Colonic mucosa (tissue), 4 donors: ENCODE results near the gene ITGA1. TPM values are rescaled to one million over a fixed set of nuclear protein-coding genes. Genes with fewer than 3 reads are reported as not detected.
A peak's percentile ranks its signal among the peaks of the same experiment; 100 is the strongest.

Source experiments
- DNase-seq: peaks from one replicate; pipeline ENCODE4 v3.0.0-alpha.2; 2020
- H3K27ac ChIP-seq: fragments of 200-600 bp; one replicate; pipeline ENCODE4 v1.8.0; 2021
- H3K27me3 ChIP-seq: fragments of 200-600 bp; one replicate; pipeline ENCODE4 v1.8.0; 2021
- H3K36me3 ChIP-seq: fragments of 200-600 bp; one replicate; pipeline ENCODE4 v1.8.0; 2021
- H3K4me1 ChIP-seq: fragments of 200-600 bp; one replicate; pipeline ENCODE4 v1.8.0; 2021; ENCODE audit warnings: mild to moderate bottlenecking
- H3K4me3 ChIP-seq: fragments of 200-600 bp; one replicate; pipeline ENCODE4 v1.8.0; 2021
- H3K9ac ChIP-seq, 2 donors: one replicate each; pipeline ENCODE4 v1.7.0; 2013; ENCODE audit warnings: control low read depth in 2 of 2, low read depth in 2 of 2, low read length in 2 of 2
- H3K9me3 ChIP-seq: fragments of 200-600 bp; one replicate; pipeline ENCODE4 v1.8.0; 2021
- intact Hi-C: fragments of 100-400 bp; cut with DNase I; formaldehyde crosslinking; loops from one replicate; pipeline ENCODE4 v1.14.1; 2022
- total RNA-seq, 2 donors: library from RNA; stranded (reverse); fragmentation: NEBNext Ultra II Directional in 1 of 2; extraction: Animal tissue kit (Norgen Biotek cat#: 25700) in 1 of 2; gene quantifications; one replicate each; pipeline ENCODE4 v1.2.1, GENCODE V29; 2021
- TF ChIP-seq, protein P1 (sequence below): fragments of 200-600 bp; IDR thresholded peaks from one replicate; pipeline ENCODE4 v1.8.0; 2022; ENCODE audit warnings: antibody characterized with exemption, mild to moderate bottlenecking
- donor health status: healthy.
- donor health status: DM: no; HTN: no; CAD: no.
- donor health status: DM: no; HTN: no; CAD: no.

The ITGA1 gene
- total RNA-seq, 2 donors from 2014 or later, result 19.2 to 52.5 TPM

DNA sequence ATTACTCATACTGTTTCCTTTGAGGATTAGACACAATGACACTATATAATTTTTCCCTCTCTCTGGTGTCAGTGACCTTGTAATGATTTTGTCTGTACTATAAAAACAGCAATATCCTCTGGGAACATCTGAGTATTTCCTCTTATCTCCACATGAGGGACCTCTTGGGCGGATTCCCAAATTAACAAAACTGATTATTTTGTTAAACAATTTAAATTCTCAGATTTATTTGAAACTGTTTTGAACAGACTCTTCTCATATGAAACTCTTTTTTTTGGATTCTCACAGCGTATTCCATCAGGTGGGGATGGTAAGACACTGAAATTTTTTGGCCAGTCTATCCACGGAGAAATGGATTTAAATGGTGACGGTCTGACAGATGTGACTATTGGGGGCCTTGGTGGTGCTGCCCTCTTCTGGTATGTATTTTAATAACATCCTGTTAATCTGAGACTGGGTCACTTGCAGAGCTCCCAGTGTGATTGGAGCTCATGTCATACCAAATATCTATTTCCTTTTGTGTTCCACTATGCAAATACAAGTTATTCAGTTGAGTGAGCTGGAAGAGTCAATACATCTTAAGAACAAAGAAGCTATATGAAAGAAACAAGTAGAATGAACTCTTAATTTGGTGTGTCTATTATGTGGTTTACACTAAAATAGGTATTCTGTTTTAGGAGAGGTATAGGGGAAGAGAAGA lies 127.6 kb downstream of the ITGA1 start:
- intact Hi-C loops, result loop anchor here (2.0 to 5.0 kb wide), 2 partner anchors 129 to 223 kb away; partner anchors contain the start of genes ITGA1 and PELO
- H3K9ac ChIP-seq, result no peak overlapping the region
- no peak overlapping the region for H3K4me3 ChIP-seq
- no peaks in the 10 kb centered on the region for H3K9me3 ChIP-seq
- DNase-seq, result peak; percentile 57
- H3K36me3 ChIP-seq, result no peaks in the 10 kb centered on the region
- H3K27ac ChIP-seq, result no peak overlapping the region
- H3K4me1 ChIP-seq, result no peaks in the 10 kb centered on the region
- TF ChIP-seq, protein P1, sequence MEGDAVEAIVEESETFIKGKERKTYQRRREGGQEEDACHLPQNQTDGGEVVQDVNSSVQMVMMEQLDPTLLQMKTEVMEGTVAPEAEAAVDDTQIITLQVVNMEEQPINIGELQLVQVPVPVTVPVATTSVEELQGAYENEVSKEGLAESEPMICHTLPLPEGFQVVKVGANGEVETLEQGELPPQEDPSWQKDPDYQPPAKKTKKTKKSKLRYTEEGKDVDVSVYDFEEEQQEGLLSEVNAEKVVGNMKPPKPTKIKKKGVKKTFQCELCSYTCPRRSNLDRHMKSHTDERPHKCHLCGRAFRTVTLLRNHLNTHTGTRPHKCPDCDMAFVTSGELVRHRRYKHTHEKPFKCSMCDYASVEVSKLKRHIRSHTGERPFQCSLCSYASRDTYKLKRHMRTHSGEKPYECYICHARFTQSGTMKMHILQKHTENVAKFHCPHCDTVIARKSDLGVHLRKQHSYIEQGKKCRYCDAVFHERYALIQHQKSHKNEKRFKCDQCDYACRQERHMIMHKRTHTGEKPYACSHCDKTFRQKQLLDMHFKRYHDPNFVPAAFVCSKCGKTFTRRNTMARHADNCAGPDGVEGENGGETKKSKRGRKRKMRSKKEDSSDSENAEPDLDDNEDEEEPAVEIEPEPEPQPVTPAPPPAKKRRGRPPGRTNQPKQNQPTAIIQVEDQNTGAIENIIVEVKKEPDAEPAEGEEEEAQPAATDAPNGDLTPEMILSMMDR, result peak; percentile 77
- no peaks in the 10 kb centered on the region for H3K27me3 ChIP-seq

DNA sequence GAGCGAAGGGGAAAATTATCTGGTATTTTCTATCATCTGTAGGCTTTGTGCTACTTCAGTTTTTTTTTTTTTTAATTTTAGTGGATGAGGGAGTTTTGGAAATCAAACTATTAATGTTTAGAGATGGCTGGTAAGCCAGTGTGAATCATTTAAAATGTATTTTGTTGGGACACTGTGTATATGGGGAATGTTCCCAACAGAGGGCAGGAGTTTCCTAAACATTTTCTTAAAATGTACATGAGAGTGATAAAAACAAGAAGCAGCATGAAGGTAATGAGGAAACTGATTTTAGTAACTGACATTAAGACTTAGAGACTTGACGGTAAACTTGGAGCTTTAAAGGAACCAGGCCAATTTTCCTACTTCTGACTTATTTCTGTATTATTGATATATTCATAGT lies 133.2 kb downstream of the ITGA1 start:
- Histone ChIP-seq H3K27me3 (no peaks in the 10 kb centered on the region), H3K4me3 (no peak overlapping the region), H3K27ac (no peak overlapping the region), H3K9me3 (no peaks in the 10 kb centered on the region), H3K4me1 (no peaks in the 10 kb centered on the region), H3K9ac (no peak overlapping the region), H3K36me3 (no peaks in the 10 kb centered on the region)
- no peak for DNase-seq
- TF ChIP-seq, protein P1, result no peak
- intact Hi-C loops, result no loop called here

DNA sequence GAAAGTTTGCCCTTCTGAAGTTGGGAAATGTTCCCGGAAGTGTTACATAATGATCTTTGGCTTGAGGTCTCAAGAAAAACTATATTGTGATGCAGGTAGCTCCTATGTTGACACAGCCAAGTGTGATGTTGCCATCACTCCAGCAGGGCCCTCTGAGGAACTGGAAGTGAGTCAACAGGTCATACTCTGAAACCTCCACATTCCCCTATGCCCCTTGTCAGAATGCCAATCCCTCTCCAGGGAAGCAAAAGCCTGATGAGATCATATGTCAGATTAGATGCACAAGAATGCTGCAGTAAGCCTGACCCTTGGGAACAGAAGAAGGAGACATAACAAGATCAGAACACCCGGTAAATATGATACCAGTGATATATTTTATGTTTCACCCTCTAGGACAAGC lies 134.7 kb downstream of the ITGA1 start:
- no peak overlapping the region for H3K27ac ChIP-seq
- intact Hi-C loops, result no loop called here
- no peaks in the 10 kb centered on the region for H3K9me3 ChIP-seq
- no peak for DNase-seq
- no peaks in the 10 kb centered on the region for H3K4me1 ChIP-seq
- no peak overlapping the region for H3K4me3 ChIP-seq
- no peaks in the 10 kb centered on the region for H3K27me3 ChIP-seq
- no peaks in the 10 kb centered on the region for H3K36me3 ChIP-seq
- TF ChIP-seq, protein P1, result no peak
- H3K9ac ChIP-seq, result no peak overlapping the region

DNA sequence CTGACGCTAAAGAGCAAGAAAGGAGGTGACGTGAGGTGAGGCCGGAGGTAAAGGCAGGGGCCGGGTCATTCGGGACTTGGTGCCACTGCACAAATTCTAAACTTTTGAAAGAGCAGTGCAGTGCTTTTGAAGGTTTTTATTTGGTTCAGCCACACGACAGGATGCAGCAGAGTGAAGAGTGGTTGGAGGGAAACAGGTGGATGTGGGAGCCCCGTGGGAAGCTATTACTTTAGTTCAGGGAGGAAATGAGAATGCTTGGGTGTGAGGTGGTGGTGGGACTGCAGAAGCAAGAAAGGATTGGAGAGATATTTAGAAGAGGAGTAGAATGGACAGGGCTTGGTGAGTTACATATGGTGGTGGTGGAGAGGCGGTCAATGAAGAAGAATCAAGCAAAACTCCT lies 136.7 kb downstream of the ITGA1 start:
- no peak overlapping the region for H3K27ac ChIP-seq
- H3K4me1 ChIP-seq, result no peaks in the 10 kb centered on the region
- no peak for DNase-seq
- intact Hi-C loops, result no loop called here
- no peaks in the 10 kb centered on the region for H3K9me3 ChIP-seq
- H3K27me3 ChIP-seq, result no peaks in the 10 kb centered on the region
- H3K36me3 ChIP-seq, result no peaks in the 10 kb centered on the region
- TF ChIP-seq, protein P1, result no peak
- H3K9ac ChIP-seq, result no peak overlapping the region
- no peak overlapping the region for H3K4me3 ChIP-seq

DNA sequence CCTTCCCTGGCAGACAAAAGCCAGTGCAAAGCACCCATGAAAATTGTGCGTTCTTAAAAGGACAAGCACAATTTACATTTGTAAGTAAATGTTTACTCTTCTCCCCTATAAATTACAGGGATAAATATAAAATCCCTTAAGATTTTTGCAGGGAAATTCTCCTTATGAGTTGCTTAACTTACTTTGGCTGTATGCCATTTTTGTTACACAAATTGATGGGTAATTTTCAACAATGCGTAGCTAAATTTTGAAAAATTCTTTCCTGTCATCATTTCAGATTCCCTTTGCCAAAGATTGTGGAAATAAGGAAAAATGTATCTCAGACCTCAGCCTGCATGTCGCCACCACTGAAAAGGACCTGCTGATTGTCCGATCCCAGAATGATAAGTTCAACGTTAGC lies 137.3 kb downstream of the ITGA1 start:
- no peak for DNase-seq
- Histone ChIP-seq H3K9me3 (no peaks in the 10 kb centered on the region), H3K27ac (no peak overlapping the region), H3K27me3 (no peaks in the 10 kb centered on the region), H3K9ac (no peak overlapping the region), H3K4me3 (no peak overlapping the region), H3K36me3 (no peaks in the 10 kb centered on the region), H3K4me1 (no peaks in the 10 kb centered on the region)
- TF ChIP-seq, protein P1, result no peak
- intact Hi-C loops, result no loop called here
